GM12874 (cell line): ENCODE measurements around the gene TTC12.

Source experiments
- TF ChIP-seq, protein P1 (sequence below): IDR thresholded peaks from 2 replicates; pipeline ENCODE4 v1.5.1; 2011; ENCODE audit warnings: low read depth, mild to moderate bottlenecking, control low read depth, low read length, moderate library complexity; ENCODE audit not compliant: insufficient read depth

TTC12 gene

DNA sequence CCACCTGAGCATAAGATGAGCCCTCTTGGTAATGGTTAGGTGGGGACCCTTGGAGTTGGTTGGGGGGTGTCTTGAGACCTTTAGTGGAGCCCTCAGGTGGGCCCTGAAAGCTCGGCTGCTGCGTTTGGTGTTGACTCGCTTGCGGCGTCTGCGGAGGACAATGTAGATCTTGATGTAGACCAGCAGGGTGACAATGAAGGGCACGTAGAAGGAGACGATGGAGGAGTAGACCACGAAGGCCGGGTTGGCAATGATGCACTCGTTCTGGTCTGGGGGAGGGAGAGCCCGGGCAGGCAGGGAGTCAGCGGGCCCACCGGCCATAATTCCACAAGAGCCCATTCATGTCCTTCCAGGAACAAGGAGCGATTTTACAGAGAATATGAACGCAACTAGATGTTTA, 101.0 kb downstream of the TTC12 start:
- TF ChIP-seq, protein P1, sequence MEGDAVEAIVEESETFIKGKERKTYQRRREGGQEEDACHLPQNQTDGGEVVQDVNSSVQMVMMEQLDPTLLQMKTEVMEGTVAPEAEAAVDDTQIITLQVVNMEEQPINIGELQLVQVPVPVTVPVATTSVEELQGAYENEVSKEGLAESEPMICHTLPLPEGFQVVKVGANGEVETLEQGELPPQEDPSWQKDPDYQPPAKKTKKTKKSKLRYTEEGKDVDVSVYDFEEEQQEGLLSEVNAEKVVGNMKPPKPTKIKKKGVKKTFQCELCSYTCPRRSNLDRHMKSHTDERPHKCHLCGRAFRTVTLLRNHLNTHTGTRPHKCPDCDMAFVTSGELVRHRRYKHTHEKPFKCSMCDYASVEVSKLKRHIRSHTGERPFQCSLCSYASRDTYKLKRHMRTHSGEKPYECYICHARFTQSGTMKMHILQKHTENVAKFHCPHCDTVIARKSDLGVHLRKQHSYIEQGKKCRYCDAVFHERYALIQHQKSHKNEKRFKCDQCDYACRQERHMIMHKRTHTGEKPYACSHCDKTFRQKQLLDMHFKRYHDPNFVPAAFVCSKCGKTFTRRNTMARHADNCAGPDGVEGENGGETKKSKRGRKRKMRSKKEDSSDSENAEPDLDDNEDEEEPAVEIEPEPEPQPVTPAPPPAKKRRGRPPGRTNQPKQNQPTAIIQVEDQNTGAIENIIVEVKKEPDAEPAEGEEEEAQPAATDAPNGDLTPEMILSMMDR, result no peak
